ENCODE data around the gene CNOT8.
"Not testable (repeated sequence)": the region's sequence is repeated elsewhere in the genome, so short reads cannot be mapped to it uniquely, and the experiment has no call there.

CNOT8 gene

DNA sequence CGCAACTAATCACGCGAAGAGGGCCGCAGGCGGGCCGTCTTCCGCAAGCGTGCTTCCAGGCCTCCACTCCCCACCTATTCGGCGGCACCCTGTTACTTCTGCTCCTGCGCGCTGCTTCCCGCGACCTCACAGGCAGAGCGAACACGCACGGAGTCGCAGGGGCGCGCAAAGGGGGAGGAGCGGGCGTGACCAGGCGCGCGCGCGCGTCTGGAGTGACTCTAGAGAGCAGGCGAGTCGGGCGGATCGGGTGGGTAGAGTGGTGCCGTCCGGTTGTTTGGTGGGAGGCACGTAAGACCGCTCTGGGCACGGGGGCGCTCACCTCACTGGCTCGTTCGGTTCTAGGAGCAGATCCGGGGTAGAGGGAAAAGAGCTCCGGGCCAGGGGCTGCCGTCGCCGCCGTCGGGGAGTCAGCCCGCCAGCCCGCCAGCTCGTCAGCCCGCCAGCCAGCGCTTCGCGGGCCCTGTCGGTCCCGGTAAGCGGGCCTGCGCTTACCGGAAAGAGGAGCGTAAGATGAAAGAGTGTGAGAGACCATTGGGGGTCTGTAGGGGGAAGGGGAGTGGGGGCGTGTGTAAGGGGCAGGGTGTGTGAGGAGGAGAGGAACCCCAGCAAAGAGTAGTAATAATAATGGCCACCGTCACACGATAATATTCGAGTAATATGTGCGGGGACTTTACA is at the start of gene CNOT8:
TSS of gene CNOT8 (plus strand) at position 331 of the 675 bp plus-strand sequence. CDS start 4,652 bp downstream, outside the sequence.
- DNase-seq (ENCODE audit: low read depth, low spot score), result peak; percentile 91

DNA sequence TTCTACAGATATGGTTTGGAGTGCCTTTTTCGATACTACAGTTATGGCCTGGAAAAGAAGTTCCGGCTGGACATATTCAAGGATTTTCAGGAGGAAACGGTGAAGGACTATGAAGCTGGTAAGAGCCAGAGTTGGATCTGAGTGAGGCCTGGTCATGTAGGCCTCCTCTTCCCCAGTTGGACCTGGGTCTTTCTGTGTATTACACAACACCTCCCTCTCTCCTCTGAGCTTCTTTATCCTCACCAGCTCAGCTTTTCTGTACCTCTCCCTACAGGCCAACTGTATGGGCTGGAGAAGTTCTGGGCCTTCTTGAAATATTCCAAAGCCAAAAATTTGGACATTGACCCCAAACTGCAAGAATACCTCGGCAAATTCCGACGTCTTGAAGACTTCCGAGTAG is 47.2 kb upstream of the CNOT8 start:
- no peak for DNase-seq (ENCODE audit: low read depth, low spot score)

DNA sequence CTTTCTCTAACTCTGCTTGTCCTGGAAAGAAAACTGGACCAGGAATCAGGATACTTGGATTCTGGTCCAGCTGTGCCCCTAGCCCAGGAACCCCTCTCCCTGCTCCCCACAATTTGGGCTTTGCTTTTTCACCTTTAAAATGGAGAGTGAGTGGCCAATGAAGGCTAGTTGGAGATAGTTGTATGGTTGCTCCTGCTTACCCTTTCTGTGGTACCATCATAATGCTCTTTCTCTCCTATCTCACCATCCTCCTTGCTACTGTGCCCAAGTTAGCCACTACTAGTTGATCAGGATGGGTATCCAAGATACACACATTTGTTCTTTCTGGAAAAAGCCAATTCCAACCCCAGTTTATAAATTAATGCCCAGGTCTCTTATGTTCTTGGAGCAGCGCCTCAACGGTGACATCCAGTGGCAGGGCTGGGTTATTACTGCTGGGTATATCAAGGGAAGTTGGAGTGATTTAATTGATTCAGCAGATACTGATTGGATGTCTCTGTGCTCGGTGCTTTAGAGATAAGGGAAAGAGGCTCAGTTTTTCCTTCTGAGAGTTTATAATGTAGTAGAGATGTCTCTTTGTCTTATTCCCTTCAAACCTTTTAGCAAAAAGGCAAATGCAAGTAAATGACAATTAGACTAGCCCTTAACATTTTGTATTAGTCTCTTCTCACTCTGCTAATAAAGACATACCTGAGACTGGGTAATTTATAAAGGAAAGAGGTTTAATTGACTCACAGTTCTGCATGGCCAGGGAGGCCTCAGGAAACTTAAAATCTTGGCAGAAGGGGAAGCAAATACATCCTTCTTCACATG is 46.6 kb upstream of the CNOT8 start:
- peak; percentile 5 for DNase-seq (ENCODE audit: low read depth, low spot score)

DNA sequence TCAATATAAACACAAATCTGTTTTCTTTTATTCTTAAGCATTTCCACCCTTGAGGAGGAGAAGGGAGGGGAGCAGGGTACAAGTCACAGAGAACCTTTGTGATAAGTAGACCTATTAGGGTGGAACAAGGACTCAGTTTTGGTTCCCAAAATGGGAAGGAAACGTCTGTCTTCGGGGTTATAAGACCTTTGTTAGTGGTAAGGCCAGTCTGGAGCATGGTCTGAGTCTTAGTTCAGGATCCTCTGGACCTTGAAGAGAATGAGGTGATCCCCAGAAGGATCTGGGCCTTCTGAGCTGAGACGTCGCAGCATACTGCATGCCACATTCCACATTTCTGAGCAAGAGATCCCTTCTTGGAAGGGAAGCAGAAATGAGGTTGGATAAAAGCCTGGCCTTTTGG is 45.3 kb upstream of the CNOT8 start:
- DNase-seq (ENCODE audit: low read depth, low spot score), result no peak

DNA sequence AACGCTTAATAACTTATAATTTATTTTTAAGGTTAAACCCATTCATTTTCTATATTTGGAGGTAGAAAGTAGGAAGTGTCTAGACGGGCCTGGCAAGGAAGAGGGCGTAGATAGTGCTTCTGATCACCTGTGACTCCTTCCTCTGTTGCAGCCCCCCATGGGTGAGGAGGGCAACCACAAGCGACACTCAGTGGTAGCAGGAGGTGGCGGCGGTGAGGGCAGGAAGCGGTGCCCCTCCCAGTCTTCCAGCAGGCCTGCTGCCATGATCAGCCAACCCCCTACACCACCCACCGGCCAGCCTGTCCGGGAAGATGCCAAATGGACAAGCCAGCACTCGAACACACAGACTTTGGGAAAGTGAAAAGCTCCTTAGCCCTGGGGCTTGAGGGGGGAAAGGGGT is 44.7 kb upstream of the CNOT8 start:
- no peak for DNase-seq (ENCODE audit: low read depth, low spot score)

DNA sequence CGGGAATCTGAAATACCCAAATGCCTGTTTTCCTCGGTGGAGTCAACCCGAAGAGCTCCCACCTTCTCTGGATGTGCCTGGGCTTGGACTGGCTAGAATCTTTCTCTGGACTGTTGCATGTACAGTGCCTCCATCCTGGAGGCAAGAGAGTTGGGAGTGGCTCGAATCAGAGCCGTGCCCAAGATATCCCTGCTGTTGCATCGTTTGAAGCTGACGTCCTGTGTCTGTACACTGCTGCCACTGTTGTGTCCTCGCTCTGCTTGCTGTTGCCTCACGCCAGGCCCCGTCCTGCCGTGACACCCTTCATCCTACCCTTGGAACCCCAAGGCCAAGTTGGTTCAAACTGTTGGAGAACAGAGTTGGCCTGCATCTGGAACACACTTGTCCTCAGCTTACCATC is 43.4 kb upstream of the CNOT8 start:
- DNase-seq (ENCODE audit: low read depth, low spot score), result no peak

DNA sequence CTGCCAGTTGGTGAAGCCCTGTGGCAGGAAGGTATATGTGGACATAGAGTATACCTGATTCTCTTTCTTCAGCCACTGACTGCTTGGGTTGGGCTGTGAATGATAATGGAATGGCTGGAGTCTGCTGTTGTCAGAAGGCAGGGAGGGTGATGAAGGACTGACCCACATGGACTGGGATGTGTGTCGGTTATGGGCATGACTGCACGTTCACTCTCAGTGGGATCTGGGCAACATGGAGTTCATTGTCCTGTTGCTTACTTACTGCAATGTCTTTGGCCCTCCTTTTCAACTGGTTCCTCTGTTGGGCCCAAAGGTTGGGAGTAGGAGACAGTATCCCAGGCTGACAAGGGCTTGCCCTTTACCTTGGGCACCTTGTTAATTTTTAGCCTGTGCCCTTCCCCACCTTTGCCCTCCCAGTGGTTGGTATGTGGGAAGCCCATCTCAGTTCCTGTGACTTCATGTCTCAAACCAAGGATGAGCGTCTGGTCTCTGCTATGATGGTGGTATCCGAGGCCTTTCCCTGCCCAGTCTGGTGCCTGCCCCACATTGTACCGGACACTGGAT is 42.7 kb upstream of the CNOT8 start:
- no peak for DNase-seq (ENCODE audit: low read depth, low spot score)

DNA sequence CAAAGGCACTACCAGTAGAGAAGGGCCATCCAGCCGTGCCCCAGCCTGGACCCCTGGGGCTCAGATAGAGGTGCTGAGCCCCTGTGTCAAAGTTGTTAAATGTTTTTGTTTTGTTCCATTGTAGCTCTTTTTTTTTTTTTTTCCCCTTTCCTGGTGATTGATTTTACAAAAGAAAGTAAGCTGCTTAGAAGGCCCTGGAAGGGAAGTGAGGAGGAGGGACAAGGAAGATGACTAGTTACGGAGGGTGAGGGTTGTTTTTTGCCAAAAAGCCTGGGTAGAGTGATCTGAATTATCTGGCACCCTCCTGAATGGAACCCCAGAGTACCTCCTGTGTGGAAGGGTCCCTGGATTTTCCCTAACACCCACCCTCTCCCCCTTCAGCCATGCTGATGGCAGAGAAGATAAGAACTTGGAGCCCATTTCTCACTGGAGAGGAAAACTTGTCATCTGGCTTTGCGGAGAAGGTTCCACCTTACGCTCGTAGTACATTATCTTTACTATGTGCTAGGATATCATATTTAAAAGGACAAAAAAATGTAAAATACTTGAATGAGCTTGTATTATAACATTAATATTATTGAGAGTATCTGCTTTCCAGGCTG is 41.4 kb upstream of the CNOT8 start:
- DNase-seq (ENCODE audit: low read depth, low spot score), result no peak

DNA sequence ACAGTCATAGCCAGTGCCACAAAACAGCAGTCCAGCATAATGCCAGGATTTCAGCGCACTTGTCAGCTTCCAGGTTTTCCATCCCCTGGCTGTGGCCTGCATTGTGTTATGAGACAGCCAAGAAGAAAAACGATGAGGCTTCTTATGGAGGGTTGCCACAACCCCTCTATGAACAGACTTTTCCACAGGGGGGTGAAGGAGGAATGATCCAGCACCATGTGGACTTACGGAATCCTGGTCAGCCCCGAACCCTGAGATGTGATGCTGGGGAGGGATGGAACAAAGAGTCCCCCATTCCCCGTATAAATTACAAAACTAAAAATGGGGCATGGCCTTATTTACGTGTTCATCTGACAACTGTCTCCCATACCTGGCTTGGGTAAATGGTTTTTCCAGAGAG is 40.6 kb upstream of the CNOT8 start:
- no peak for DNase-seq (ENCODE audit: low read depth, low spot score)

DNA sequence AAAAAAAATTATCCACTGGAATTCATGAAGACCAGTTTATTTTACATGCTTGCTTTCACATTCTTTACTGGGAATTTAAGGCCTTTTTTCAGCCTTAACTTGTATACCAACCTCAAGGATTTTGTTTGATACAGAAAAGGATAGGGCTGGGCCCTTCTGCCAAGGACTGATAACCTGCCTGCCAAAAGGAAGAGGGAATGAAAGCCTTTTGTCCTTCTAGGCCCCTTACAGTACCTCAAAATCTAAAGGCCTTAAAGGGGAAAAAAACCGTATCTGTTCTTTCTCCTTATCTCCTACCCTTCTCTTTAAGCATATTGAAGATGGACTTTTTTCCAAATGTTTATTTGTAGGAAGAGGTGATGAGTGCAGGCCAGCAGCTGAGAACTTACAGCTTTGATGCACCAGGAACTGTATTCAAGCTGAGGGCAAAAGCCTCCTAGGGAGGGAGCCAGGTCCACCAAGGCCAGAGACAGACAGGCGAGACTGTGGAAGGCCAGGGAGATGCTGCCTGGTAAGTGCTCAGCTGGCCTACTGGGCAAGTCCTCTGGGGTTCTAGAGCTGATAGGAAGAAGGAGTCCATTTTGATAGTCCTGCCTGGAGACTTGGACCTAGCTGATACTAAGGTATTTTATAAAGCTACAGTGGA is 39.8 kb upstream of the CNOT8 start:
- DNase-seq (ENCODE audit: low read depth, low spot score), result no peak

DNA sequence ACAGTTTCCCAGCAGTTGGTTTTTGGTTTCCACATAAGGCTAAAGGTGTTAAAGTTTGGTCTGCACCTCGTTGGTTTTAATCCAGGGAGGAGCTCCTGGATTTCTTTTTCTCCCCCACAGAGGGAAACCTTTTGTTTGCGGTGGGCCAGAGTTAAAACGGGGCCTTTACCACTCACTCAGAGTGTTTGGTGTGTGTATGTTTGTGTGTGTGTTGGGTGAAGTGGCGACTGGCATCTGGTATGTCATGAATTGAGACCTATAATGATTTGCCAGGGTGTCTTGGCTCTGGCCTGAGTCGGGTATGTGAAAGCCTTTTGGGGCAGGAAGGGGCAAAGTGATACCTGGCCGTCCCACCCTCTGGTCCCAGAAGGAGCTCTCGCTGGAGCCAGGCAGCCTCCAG is 38.9 kb upstream of the CNOT8 start:
- DNase-seq (ENCODE audit: low read depth, low spot score), result no peak

DNA sequence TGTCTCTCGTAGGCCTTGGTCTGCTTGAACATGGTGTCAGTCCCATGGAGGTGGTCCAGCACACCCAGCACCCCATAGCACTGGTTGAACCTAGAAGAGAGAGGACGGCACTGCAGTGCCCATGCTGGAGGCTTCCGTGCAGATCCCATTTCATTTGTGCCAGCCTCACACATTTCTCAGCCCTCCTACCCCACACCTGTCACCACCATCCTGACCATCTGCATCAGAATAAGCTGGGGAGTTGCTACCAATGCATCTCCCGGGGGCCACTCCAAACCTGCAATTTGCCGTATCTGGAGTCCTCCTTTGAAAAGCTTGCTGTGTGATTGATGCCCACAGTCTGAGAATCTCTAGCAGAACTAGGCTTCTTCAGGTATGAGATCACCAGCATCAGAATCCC is 38.0 kb upstream of the CNOT8 start:
- DNase-seq (ENCODE audit: low read depth, low spot score), result no peak

DNA sequence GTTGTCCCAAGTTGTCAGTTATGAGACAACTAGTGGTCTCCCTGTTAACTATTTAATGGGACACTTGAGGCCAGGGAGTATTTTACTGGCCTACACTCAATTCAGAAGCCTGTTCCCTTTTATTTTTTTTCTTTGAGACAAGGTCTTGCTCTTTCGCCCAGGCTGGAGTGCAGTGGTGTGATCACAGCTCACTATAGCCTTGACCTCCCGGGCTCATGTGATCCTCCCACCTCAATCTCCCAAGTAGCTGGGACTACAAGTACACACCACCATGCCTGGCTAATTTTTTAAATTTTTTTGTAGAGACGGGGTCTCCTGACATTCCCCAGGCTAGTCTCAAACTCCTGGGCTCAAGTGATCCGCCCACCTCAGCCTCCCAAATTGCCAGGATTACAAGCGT is 35.5 kb upstream of the CNOT8 start:
- DNase-seq (ENCODE audit: low read depth, low spot score), result not testable (repeated sequence)

DNA sequence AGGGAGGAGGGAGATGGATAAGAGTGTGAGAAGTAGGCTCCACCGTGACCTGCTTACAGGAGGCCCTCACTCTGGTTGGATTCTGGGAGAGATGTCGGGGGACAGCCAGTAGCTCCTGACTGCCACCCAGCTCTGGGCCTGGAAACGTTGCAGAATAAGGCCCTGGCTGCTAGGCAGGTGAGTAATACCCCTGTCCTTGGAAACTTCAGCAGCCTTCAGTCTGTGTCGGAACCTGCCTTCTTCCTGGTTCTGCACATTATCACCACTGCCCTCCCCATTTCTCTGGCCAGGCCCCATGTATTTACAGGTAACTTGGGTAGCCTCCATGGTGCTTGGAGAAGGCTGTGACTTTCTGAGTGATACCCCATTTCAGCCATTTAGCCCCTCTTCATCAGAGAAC is 34.8 kb upstream of the CNOT8 start:
- no peak for DNase-seq (ENCODE audit: low read depth, low spot score)

DNA sequence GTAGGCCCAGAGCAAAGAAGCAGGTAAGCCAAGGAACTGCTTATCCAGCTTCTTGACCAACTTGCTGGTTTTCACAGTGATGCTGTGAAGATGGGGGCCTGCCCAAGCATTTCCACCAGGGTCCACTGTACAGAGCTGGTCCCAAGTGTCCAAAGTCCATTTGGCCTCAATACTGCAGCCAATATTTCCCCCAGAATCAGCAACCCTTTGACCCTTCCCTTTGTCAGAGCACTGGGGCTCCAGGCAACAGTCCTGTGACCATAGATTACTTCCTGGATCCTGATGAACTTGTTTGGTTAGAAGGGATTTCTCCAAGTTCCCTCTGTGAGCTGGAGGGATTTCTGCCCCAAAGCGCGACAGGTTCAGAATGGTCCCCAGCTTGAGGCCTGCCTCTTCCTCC is 34.4 kb upstream of the CNOT8 start:
- no peak for DNase-seq (ENCODE audit: low read depth, low spot score)

DNA sequence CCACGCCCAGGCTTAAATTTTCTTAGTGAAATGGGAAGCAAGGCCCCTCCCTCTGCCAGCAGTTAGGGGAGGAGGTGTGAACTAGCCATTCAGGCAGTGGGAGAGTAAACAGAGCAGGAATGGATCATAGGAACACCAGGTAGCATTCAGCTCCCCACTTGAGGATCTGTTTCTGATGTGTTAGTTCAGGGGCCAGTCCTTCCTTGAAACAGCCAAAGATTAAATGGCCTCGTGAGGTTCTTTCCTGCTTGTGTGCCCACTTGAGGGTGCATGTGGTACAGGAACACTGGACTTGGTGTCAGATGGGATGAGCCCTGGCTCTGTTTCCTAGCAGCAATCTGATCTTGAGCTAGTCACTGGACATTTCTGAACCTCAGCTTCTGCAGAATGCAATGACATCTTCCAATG is 29.2 kb upstream of the CNOT8 start:
- no peak for DNase-seq (ENCODE audit: low read depth, low spot score)

DNA sequence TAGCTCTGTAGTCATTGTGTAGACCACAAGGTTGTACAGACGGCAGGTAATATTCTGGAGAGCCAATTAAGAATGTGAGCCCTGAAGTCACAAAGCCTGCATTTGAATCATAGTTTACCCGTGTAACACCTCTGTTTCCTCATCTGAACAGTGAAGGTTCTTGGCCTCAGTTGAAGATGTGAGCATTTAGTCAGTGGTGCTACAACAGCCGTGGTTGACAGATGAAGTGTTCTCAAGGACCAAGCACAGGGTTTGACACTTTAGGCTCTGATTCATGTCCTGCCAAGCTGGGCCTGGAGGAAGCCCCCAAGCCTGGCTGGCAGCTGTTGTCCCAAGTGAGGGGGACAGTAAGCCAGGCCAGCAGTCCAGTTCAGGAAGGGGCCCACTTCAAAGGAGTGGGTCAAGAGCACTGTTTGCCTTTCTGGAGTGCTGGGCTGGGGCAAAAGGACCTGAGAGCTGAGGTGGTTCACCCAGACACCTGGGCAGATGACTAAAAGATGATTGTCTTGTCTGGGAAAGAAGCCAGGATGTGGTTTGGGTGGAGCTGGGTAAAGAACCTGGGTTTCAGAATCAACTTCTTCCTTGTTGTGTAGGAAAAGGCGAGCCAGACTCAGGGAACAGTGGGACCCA is 28.7 kb upstream of the CNOT8 start:
- no peak for DNase-seq (ENCODE audit: low read depth, low spot score)

DNA sequence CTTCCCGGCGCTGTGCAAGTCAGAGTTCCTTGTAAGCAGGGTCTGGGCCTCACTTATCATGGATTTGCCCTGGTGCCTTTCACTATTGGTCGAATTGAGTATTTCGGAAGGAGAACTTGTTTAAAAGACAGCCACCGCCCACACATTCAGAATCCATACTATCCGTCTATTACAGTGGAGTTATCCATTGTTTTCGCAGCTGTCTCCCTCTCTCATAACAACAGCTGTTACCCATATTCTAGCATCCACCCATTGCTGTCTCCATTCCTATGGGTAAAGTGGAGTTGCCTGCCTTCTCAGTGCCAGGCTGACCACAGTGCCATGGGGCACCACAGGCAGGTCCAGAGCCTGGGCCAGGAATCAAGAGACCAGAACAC is 28.2 kb upstream of the CNOT8 start:
- DNase-seq (ENCODE audit: low read depth, low spot score), result no peak

DNA sequence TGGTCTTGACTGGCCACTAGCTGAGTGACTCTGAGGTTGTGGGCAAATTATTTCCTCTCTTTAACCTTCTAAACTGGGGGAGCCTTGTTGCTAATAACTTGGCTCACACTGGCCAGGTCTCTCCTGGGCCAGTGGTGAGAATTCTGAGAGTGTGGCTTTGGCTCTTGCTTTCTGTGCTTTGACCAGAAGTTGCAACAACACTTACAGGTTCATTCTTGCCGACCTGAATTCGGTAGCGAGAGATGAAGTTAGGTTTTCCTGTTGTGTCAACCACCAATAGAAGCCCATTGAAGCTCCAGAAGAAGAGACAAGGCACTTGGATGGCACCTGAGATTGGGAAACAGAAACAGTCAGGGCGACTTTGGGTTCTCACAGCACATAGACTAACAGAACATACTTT is 27.8 kb upstream of the CNOT8 start:
- DNase-seq (ENCODE audit: low read depth, low spot score), result no peak

DNA sequence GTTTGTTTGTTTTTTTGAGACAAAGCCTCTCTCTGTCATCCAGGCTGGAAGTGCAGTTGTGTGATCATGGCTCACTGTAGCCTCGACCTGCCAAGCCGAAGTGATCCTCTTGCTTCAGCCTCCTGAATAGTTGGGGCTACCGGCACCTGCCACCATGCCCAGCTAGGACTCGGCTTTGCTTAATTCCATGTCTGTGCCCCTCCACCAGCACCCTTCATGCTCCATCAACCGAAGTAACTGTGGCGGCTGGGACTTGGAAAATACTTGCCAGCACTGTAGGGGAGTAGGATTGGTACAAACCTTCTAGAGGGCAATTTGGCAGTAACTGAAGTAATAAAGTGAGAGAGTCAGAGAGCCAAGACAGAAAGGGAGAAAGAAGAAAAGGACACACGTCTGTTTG is 27.0 kb upstream of the CNOT8 start:
- no peak for DNase-seq (ENCODE audit: low read depth, low spot score)

DNA sequence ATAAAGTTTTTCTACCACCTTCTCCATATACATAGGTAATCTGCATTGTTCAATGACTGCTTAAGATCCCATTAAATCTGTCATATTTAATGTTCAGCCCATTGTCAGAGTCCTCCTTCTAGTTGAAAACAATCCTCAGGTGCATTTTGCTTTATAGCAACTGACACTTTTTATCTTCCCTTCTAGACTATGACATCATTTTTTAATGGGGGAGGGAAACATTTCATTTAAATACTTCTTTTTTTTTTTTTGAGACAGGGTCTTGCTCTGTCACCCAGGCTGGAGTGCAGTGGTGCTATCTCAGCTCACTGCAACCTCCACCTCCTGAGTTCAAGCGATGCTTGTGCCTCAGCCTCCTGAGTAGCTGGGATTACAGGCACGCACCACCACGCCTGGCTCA is 25.6 kb upstream of the CNOT8 start:
- DNase-seq (ENCODE audit: low read depth, low spot score), result not testable (repeated sequence)

DNA sequence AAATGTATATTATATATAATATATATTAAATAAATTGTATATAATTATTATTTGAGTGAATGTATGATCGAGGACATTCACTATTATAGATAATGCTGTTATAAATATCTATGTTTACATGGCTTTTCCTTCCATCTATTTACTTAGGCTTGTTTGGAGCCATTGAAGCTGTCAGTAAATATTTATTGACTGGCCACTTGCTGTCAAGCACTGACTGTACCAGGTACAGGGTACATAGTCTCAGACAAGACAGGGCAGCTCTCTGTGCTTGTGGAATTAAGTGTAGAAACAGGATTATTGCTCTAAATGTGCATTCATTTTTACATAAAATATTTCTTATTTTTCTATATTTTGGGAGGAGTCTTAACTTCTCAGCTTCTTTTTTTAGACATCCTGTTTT is 24.4 kb upstream of the CNOT8 start:
- DNase-seq (ENCODE audit: low read depth, low spot score), result no peak
